ENCODE data around the gene TEAD1. TPM values are rescaled to one million over a fixed set of nuclear protein-coding genes. Genes with fewer than 3 reads are reported as not detected.

Gene TEAD1
- total RNA-seq, 6 experiments from 2014 or later: 28.3 to 41.5 (median 32.2) TPM

GRCh38 chr11:12938590-12939247 lies 264.5 kb downstream of the TEAD1 start:
- H3K36me3 ChIP-seq: peaks cover 0 to 23% (median 7%) of the 10 kb centered on the region in 4 donors

GRCh38 chr11:12941671-12942070 lies 267.4 kb downstream of the TEAD1 start:
- no peaks in the 10 kb centered on the region for H3K4me1 ChIP-seq
- H3K4me3 ChIP-seq: no peak overlapping the region
- H3K27me3 ChIP-seq: no peaks in the 10 kb centered on the region
- WGBS (ENCODE audit: insufficient coverage, low coverage, low lambda C conversion rate, missing lambda C conversion rate): 88% methylated on average over 4 of the region's 4 CpGs
- no peak for ATAC-seq
- intact Hi-C loops (cut with DNase I): no loop called here
- DNase-seq: no peak
- no peak overlapping the region for H3K27ac ChIP-seq
- H3K9me3 ChIP-seq: peaks cover 0 to 6% (median 0%) of the 10 kb centered on the region in 4 donors
- TF ChIP-seq CTCF (IDR thresholded peaks at IDR 0.05) (no peak), POLR2A (IDR thresholded peaks at IDR 0.05) (no peak)
- H3K36me3 ChIP-seq: peaks cover 0 to 22% (median 5%) of the 10 kb centered on the region in 4 donors

More at GRCh38 chr11:12938590-12939247, 264.5 kb downstream of the TEAD1 start:
- no peak for DNase-seq
- no peak for ATAC-seq
- intact Hi-C loops (cut with DNase I): no loop called here
- 85% methylated on average over 1 of the region's 1 CpG for WGBS (ENCODE audit: insufficient coverage, low coverage, low lambda C conversion rate, missing lambda C conversion rate)
- no peak overlapping the region for H3K27ac ChIP-seq
- no peaks in the 10 kb centered on the region for H3K27me3 ChIP-seq
- TF ChIP-seq CTCF (IDR thresholded peaks at IDR 0.05): no peak
- TF ChIP-seq POLR2A (IDR thresholded peaks at IDR 0.05): no peak
- H3K4me1 ChIP-seq: no peaks in the 10 kb centered on the region
- H3K9me3 ChIP-seq: peaks cover 0 to 4% (median 0%) of the 10 kb centered on the region in 4 donors
- no peak overlapping the region for H3K4me3 ChIP-seq

- H3K4me3 ChIP-seq: no peak overlapping the region
- no peak for TF ChIP-seq CTCF (IDR thresholded peaks at IDR 0.05)
- H3K36me3 ChIP-seq: peaks cover 0 to 17% (median 5%) of the 10 kb centered on the region in 4 donors
- no peaks in the 10 kb centered on the region for H3K27me3 ChIP-seq
- ATAC-seq (no peak), DNase-seq (no peak)
- H3K27ac ChIP-seq: no peak overlapping the region
- H3K9me3 ChIP-seq: peaks cover 0 to 6% (median 0%) of the 10 kb centered on the region in 4 donors
- H3K4me1 ChIP-seq: no peaks in the 10 kb centered on the region
- intact Hi-C loops (cut with DNase I): no loop called here
- WGBS (ENCODE audit: insufficient coverage, low coverage, low lambda C conversion rate, missing lambda C conversion rate): 84% methylated on average over 11 of the region's 11 CpGs
Observed at GRCh38 chr11:12942157-12942556, 267.9 kb downstream of the TEAD1 start.

GRCh38 chr11:12943311-12943710 lies 269.1 kb downstream of the TEAD1 start:
- TF ChIP-seq POLR2A (IDR thresholded peaks at IDR 0.05): no peak
- no peak for TF ChIP-seq CTCF (IDR thresholded peaks at IDR 0.05)
- no peaks in the 10 kb centered on the region for H3K27me3 ChIP-seq
- no peak for ATAC-seq

More at GRCh38 chr11:12943311-12943710, 269.1 kb downstream of the TEAD1 start:
- intact Hi-C loops (cut with DNase I): no loop called here
- DNase-seq: no peak
- peaks cover 0 to 6% (median 0%) of the 10 kb centered on the region in 4 donors for H3K9me3 ChIP-seq
- H3K4me1 ChIP-seq: no peaks in the 10 kb centered on the region
- no peak overlapping the region for H3K27ac ChIP-seq
- peaks cover 0 to 15% (median 4%) of the 10 kb centered on the region in 4 donors for H3K36me3 ChIP-seq
- H3K4me3 ChIP-seq: no peak overlapping the region
- 79% methylated on average over 5 of the region's 5 CpGs for WGBS (ENCODE audit: insufficient coverage, low coverage, low lambda C conversion rate, missing lambda C conversion rate)
